HG03060 (cell line): Measurements from ENCODE around the gene PTPRCAP.
"Not testable (repeated sequence)": the region's sequence is repeated elsewhere in the genome, so short reads cannot be mapped to it uniquely, and the experiment has no call there.

ENCODE experiments used
- ATAC-seq: cut with Tn5 transposase; IDR thresholded peaks from one replicate; pipeline ENCODE4 v1.9.1; 2021; ENCODE audit warnings: low read depth, moderate number of reproducible peaks; ENCODE audit not compliant: unreplicated experiment

The PTPRCAP gene, protein sequence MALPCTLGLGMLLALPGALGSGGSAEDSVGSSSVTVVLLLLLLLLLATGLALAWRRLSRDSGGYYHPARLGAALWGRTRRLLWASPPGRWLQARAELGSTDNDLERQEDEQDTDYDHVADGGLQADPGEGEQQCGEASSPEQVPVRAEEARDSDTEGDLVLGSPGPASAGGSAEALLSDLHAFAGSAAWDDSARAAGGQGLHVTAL

DNA sequence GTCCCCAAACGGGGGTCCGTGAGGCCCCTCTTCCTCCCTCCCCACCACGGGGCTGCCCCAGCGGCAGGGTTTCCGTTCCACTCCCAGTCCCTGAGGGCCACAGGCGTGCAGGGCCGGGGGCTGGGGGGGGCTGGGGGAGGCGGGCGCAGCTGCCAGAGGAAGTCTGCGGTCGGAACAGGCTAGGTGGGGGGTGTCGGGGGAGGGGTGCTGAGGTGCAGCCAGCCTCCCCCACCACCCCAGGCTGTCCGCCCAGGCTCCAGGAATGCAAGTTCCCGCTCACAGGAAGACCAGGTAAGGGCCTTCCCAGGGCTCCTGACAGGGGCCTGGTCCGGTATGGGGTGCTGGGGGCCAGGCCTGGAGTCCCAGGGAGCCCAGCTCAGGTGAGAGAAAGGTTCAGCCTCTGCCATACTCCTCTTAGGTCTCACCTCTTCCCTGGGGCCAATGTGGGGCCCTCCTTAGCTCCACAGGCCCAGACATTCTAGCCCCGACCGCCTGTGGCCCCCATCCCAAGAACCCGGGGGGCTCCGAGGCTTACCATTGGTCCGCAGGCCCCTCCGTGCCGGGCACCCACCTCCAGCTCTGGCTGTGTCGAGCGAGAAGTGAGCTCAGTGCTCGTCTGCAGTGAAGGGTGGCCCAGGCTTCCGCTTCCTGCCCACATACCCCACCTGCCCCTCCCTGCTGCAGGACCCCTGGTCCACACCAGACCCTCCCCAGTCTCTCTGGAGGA lies at the start of gene PTPRCAP:
TSS of gene PTPRCAP (minus strand) at position 601 of the 727 bp plus-strand sequence. CDS start at position 538, 63 bp downstream.
- no peak for ATAC-seq

DNA sequence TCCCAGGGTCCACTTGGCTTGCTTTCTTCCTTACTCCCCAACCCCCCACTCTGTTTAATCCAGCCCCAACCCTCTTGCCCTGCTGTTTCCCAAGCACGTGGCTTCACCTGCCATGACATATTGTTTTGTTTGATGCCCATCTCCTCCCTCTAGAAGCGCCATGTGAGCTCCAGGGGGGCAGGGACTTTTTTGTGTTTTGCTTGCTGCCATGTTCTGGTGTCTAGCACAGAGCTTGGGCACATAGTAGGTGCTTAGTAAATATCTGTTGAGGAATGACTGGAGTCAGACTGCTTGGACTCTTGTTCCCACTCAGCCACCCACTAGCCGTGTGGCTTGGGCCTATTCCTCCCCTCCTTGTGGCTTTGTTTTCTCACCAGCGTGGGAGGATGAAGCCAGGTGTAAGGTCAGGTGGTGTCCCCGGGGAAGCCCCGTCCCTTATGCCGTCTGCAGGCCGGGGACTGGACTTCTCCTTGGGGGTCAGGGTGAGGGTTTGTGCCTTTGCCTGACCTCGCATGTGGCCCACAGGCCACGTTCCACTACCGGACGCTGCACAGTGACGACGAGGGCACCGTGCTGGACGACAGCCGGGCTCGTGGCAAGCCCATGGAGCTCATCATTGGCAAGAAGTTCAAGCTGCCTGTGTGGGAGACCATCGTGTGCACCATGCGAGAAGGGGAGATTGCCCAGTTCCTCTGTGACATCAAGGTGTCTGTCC lies 49.2 kb upstream of the PTPRCAP start:
- ATAC-seq, result no peak

DNA sequence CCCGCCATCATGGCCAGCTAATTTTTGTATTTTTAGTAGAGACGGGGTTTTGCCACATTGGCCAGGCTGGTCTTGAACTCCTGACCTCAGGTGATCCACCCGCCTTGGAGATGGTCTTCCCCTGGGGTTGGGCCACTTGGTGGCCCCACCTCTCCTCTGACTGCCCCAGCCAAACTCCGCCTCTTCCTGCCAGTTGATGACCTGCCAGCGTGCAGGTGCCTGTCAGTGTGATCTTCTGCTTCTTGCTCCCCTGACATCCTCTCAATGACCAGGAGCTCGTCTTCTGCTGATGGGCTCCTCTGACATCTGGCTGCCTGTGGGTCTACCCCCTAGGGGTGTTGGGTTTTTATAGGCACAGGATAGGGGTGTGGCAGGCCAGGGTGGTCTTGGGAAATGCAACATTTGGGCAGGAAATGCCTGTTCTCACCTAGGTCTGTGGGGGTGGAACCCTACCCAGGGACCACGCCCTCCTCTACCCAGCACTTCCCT lies 48.4 kb upstream of the PTPRCAP start:
- not testable (repeated sequence) for ATAC-seq

DNA sequence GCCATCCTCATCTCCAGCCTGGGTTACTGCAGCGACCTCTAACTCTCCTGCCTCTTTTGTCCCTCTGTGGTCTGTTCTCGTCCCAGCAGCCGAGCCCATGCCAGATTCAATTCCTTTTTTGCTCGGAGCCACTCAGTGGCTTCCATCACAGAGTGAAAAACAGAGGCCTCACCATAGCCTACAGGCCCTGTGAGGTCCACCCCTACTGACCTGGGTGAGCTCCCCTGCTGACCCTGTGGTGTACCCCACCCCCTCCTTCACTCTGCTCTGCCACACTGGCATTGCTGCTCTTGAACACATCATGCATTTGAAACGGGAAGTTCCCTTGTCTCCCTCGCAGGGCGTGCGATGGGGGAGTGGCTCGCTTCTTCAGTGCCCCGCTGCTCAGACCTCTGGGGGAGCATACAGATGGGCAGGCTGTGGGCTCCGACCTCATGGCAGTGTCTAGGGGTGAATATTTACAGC lies 47.4 kb upstream of the PTPRCAP start:
- ATAC-seq, result no peak

DNA sequence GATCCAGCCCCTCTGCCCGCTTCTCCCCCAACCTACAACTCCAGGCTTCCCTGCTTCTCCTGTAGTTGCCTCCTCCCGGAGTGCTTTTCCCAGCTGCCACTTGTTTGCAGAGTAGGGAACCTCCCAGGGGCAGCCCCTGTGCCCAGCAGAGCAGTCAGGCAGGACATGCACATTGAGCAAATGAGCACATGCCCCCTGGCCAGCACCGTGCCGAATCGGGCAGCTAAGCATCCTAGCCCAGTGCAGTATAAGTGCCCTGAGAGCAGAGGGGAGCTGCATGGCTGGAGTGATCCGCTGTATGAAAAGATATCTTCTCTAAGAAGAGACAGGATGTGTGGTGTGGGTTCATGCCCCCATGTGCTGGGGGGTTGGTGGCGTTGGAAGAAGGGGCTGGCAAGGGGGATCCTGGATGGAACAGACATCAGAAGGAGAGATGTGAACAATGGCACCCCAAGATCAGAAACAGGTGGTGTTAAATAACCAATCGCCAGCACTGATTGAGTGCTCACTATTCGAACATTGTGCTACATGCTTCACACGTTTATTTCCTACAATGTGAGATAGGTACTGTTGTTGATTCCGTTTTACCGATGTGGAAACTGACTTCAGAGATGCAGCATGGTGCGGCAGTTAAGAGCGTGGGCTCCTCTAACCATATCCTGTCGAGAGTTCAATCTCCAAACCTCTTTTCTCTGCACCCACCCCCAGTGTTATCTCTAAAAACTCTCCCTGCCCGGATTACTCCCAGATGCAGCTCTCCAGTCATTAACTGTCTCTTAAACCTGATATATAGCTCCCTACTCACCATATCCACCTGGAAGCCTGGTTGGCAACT lies 46.6 kb upstream of the PTPRCAP start:
- no peak for ATAC-seq

DNA sequence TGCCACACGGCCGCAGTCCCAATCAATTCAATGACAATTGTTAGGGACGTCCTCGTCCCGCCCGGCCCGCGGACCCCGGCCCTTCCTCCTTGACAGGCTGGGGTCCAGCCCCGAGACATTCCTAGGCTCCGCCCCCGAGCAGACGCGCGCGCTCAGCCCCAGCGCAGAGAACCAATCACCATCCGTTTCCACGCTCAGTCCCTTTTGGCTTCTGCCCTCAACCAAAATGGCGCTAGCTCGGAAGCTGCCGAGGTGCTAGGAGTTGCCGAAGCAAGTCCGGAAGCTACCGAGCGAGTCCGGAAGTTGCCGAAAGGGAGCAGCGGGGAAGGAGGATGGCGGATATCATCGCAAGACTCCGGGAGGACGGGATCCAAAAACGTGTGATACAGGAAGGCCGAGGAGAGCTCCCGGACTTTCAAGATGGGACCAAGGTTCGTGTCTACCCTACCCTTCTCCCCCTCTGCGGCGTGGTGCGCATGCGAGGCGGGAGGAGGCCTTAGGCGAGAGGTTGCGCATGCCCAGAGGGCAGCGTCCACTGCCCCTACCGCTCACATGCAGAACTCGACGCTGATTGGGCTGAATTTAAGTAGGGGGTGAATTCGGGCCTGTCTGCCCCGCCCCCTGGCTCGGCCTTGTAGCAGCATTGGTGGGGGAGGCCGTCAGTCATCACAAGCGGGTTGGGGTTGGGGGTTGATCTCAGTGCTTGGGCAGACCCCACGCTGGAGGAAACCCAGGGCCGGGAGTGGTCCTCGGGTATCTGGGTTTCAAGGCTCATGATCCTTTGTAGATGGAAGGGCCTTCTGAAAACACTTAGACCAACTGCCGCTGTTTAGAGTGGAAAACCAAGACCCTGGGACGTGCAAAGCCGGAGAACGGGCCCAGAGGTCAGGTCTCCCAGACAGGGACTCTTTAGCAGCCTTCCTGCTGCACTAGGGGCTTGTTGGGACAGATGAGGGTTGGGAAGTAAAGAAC lies 45.6 kb upstream of the PTPRCAP start, which contains the start of gene AIP:
TSS of gene AIP (plus strand) at position 200 of the 972 bp plus-strand sequence. CDS start at position 333, 133 bp downstream.
- peak; percentile 52 for ATAC-seq

DNA sequence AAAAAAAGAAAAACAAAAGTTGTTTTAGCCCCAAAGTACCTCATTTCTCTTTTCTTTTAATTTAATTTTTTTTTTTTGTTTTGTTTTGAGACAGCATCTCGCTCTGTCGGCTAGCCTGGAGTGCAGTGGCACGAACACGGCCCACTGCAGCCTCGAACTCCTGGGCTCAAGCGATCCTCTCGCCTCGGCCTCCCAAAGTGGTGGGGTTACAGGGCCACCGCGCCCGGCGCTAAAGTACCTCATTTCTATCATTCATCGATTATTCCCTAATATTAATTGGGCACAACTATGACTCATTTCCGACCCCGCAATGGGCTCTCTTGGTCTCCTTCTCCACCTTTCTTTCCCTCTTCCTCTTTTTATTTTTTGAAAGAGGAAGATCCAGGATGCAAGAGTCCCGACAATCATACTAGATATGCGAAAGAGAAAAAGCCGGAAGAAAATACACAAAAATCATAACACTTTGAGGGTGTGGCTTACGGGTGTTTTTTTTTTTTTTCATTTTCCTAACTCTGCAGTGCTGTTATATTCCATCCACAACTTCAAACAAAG lies 44.9 kb upstream of the PTPRCAP start:
- ATAC-seq, result no peak

DNA sequence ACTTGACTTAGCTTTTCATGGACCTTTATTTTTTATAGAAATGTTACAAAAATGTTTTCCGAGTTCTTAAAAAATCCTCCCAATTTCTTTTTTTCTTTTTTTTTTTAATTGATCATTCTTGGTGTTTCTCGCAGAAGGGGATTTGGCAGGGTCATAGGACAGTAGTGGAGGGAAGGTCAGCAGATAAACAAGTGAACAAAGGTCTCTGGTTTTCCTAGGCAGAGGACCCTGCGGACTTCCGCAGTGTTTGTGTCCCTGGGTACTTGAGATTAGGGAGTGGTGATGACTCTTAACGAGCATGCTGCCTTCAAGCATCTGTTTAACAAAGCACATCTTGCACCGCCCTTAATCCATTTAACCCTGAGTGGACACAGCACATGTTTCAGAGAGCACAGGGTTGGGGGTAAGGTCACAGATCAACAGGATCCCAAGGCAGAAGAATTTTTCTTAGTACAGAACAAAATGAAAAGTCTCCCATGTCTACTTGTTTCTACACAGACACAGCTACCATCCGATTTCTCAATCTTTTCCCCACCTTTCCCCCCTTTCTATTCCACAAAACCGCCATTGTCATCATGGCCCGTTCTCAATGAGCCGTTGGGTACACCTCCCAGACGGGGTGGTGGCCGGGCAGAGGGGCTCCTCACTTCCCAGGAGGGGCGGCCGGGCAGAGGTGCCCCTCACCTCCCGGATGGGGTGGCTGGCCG lies 40.0 kb upstream of the PTPRCAP start:
- ATAC-seq, result not testable (repeated sequence)

DNA sequence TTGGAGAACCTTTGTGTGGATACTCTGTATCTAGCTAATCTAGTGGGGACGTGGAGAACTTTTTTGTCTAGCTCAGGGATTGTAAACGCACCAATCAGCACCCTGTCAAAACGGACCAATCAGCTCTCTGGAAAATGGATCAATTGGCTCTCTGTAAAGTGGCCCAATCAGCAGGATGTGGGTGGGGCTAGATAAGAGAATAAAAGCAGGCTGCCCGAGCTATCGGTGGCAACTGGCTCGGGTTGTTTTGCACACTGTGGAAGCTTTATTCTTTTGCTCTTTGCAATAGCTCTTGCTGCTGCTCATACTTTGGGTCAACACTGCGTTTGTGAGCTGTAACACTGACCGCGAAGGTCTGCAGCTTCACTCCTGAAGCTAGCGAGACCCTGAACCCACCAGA lies 39.2 kb upstream of the PTPRCAP start:
- ATAC-seq, result not testable (repeated sequence)

DNA sequence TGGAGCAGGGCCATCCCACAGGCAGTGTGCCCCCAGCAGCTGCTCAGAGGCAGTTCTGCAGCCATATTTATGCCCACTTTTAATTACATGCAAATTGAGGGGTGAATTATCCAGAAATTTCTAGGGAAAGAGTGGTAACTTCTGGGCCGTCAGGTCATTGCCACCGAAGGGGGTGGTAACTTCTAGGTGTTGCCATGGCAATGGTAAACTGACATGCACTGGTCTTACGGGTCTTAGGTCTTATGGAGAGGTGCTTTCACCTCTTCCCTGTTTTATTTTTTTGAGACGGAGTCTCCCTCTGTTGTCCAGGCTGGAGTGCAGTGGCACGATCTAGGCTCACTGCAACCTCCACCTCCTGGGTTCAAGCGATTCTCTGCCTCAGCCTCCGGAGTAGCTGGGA lies 35.4 kb upstream of the PTPRCAP start:
- no peak for ATAC-seq

DNA sequence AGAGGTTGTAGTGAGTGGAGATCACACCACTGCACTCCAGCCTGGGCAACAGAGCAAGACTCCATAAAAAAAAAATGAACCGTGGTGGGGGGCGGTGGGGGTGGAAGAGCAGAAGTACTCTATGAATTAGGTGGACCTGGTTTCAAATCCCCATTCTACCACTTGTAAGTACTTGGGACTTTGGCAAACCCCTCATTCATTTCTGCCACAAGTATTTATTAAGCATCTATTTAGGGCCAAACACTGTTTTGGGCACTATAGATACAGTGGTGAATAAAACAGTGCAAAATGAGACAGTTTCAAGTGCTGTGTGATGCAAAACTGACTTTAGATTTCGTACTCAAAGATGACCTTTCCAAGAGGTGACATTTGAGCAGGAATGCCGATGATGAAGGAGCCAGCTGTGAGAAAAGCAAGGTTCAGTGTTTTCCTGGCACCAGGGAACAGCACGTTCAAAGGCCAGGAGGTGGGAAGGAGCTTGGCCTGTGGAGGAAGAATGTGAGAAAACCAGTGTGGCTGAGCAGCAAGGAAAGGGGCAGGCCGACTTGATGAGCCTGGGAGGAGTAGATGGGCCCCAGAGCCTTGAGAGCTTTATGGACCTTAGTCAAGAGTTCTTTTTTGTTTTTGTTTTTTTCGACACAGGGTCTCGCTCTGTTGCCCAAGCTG lies 33.0 kb upstream of the PTPRCAP start:
- ATAC-seq, result no peak

DNA sequence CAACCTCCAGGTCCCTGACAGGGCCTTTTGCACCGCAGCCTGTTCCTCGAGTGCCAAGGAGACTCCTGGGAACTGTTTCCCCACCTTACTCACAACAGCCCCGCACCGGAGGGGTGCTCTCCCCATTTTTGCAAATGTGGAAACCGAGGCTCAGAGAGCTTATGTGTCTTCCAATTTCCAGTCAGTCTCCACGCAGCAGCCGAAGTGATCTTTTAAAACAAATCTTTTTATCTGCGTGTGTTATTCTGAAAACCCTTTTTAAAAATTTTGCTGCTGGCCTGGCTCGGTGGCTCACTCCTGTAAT lies 32.0 kb upstream of the PTPRCAP start:
- ATAC-seq, result no peak

DNA sequence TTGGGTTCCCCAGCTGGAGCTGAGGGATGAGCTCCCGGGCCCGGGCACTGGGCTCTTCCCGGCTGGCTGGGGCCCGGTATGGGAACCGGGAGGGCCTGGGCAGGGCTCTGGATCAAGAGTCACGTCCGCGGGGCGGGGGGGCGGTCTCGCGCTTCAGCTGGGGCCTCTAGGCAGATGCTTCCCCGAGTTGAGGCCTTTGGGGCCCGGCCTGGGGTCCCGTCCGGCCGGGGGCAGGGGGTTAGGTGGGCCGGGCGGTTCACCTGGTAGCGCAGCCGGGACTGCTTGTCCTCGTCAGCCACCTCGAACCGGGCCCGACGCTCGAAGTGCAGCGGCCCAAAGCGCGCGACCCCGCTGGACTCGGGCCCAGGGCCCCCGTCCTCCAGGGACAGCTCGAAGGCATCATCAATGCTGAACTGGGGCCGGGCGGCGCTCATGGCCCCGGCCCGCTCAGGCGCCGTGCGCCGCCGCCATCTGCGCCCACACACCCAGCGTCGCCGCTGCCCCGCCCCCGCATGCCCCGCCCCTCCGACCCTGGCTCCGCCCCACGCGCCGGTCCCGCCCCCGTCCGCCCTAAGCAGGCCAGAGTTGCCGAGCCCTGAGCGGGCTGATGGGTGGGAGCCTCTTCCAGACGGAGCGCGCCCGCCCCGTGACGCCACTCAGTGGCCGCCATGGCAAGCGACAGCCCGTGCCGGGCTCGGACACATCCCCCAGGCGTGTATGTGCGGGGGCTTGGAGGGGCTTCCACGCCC lies 31.5 kb upstream of the PTPRCAP start, which contains the start of gene TMEM134:
TSS of gene TMEM134 (minus strand) at position 493 of the 749 bp plus-strand sequence. CDS start at position 434, 59 bp downstream.
- peak; percentile 28 for ATAC-seq

DNA sequence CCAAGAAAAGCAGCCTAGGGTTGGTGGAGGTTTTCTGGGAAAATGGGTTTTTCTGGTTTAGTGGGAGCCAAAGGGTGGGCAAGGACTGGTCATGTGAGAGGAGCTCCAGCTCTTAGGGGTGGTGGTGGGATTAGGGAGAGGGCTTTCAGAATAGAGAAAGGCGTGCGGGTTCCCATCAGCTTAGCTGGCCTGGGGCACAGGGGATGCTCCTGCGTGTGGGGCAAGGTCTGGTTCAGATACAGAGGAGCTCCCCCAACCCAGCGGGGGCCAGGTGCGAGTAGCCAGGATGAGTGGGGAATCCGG lies 30.9 kb upstream of the PTPRCAP start:
- ATAC-seq, result no peak

DNA sequence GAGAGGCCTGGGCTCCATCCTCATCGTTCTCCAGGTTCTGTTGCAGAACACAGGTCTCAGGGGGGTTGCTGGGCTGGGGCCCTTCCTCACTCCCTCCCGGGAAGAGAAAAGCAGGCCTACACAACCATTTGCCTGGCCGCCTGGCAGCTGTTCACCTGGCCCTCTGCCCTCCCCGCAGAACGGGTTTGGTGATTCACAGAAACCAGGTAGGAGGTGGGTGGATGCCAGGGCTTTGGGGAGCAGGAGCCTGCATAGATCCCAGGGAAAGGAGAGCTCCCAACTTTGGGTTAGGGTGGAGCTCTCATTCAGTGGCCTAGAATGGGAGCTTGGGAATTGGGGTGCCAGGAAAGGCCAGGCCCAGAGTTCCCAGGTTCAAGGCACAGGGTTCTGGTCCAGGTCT lies 30.6 kb upstream of the PTPRCAP start:
- ATAC-seq, result no peak

DNA sequence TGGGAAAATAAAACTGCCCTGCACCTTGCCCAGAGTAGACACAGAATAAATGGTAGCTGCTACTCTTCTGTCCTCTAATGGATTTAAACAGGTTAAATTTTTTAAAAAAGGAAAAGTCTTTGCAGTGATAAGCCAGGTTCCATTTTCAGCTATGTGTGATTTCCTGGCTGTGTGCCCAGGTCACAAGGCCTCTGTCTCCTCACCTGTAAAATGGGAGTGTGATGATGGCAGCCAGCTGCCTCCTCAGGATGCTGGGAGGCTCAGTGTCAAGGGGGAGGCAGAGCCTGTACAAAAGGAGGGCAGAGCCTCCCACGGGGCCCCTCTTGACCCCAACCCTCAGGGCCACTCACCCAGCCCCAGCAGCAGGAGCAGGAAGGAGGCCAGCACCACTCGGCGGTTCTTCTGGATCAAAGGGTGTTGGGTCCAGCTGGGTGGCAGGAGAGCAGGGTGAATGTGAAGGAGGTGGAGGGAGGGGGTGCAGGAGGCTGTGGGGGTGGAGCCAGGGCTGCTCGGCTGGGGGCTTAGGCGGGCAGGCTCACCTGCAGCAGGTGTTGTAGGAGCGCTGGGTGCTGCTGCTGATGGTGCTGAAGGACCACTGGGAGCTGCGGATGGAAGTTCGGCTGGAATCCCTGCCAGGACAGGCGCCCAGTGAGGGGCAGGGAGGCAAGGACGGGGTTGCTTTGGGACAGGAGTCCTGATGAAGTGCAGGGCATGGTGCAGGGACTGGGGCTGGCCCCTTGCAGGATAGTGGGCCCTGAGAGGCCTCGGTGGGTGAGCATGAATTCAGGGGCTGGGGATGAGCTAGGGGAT lies 29.7 kb upstream of the PTPRCAP start:
- no peak for ATAC-seq
